ENCODE measurements around the gene ITIH3.
"Not testable (repeated sequence)": the region's sequence is repeated elsewhere in the genome, so short reads cannot be mapped to it uniquely, and the experiment has no call there.

Gene ITIH3, protein sequence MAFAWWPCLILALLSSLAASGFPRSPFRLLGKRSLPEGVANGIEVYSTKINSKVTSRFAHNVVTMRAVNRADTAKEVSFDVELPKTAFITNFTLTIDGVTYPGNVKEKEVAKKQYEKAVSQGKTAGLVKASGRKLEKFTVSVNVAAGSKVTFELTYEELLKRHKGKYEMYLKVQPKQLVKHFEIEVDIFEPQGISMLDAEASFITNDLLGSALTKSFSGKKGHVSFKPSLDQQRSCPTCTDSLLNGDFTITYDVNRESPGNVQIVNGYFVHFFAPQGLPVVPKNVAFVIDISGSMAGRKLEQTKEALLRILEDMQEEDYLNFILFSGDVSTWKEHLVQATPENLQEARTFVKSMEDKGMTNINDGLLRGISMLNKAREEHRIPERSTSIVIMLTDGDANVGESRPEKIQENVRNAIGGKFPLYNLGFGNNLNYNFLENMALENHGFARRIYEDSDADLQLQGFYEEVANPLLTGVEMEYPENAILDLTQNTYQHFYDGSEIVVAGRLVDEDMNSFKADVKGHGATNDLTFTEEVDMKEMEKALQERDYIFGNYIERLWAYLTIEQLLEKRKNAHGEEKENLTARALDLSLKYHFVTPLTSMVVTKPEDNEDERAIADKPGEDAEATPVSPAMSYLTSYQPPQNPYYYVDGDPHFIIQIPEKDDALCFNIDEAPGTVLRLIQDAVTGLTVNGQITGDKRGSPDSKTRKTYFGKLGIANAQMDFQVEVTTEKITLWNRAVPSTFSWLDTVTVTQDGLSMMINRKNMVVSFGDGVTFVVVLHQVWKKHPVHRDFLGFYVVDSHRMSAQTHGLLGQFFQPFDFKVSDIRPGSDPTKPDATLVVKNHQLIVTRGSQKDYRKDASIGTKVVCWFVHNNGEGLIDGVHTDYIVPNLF

DNA sequence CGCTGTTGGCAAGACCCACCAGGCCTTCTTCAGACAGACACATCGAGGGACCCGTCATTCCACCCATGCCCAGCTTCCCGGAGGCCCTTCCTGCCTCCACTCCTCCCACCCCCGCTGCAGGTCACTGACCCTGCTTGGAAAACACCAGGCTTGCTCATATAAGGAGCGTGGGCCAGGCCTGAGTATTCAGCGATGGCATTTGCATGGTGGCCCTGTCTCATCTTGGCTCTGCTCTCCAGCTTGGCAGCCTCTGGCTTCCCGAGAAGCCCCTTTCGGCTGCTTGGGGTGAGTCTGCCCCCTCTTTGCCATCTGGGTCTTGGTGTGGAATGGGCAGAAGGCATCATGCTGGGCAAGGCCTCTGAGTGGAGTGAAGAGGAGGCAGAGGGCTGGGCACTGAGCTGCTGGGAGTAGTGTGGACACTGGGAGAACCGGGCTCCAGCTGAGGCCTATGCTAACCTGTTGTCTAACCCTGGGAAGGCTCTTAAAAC is at the start of gene ITIH3:
Gene ITIH3 (plus strand): TSS at position 185 of the 488 bp plus-strand sequence. CDS start 8 bp downstream, at position 193.
- DNase-seq (ENCODE audit: low read depth), result no peak

DNA sequence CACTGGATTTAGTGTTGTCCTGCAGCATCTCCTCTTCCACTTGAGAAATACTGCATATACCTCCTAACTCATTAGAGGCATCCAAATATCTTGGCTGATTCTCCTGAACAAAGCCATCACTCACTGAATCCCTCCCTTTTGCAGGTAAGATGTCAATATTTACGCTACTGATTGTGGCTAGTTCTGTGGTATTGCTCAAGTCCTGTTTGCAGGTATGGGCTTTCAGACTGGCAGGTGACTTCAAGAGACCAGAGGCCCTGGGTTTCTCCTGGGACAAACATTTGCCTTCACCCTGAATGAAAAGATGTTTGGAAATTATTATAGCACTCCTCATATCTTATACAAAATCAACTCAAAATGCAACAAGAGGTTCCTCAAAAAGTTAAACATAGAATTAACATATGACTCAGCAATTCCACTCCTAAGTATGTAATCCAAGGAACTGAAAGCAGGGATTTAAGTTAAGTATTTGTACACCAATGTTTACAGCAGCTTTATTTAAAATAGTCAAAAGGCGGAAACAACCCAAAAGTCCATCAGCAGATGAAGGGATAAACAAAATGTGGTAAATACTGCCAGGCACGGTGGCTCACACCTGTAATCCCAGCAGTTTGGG is 42.4 kb upstream of the ITIH3 start:
- DNase-seq (ENCODE audit: low read depth), result no peak

DNA sequence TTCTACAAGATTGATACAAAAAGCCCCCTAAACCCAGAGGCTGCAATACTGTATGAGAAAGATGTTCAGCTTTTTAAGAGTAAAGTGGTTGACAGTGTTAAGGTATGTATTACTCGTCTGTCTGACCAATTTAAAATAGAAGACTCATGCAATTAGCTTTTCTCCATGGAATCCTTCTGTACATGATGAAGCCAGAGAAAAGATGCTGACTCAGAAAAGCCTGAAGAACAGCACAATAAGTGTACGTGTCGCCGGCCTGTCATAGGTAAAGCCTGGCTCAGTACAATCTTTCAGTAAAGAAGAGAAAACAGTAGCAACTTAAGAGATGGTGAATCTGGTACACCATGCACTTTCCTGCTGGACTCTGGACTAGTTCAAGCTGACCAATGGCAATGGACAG is 40.2 kb upstream of the ITIH3 start:
- no peak for DNase-seq (ENCODE audit: low read depth)

DNA sequence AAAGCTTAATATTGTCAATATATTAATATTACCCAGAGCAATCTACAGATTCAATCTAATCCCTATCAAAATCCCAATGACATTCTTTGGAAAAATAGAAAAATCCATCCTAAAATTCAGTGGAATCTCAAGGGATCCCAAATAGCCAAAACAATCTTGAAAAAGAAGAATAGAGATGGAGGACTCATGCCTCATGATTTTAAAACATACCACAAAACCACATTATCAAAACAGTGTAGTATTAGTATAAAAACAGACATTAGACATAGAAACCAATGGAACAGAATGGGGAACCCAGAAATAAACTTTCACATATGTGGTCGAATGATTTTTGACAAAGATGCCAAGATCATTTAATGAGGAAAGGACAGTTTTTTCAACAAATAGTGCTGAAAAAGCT is 38.5 kb upstream of the ITIH3 start:
- DNase-seq (ENCODE audit: low read depth), result no peak

DNA sequence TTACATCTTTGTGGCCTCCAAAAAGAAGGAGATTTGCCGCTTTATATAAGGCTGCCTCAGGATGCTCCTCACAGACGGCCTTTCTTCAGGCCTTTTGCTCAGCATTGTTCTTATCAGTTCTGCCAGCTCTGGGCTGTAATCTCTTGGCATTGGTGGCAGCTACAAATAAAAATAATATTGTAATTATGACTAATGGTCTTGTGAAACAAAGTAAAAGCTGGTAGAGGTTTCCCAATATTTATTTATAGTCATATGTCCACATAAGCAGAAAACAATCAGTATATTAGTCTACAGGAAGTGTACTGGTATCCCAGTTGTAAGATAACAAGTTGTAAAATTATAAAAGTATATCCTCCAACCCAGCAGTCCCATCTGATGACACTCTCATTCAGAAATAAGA is 31.1 kb upstream of the ITIH3 start:
- DNase-seq (ENCODE audit: low read depth), result no peak

DNA sequence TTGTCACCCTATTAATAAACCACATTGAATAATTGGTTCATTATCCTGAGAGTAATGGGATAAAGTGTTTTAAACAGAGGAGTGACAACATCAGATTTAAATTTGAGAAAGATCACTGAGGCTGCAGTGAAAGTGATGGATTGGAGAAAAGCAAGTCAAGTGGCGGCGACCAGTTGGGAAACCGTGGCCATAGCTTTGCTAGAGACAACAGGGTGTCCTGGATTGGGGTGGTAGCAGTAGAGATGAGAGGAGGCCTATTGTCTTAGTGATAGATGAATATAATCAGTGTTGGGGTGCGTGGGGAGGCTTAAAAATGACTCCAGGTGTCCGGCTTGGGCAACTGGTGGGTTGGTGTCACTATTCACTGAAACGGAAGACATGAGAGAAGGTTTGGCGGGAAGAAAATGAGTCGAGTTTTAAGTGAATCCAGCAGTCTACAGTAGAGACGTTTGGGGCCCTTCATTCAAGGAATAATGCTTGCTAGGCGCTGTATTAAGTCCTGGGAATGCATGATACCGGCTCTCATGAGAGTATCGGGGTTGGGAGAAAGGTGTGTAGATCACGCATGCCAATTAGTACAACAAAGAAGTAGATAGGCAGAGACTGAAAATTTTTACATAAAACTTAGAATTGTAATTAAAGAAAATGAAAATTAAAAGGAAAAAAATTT is 24.7 kb upstream of the ITIH3 start:
- no peak for DNase-seq (ENCODE audit: low read depth)

DNA sequence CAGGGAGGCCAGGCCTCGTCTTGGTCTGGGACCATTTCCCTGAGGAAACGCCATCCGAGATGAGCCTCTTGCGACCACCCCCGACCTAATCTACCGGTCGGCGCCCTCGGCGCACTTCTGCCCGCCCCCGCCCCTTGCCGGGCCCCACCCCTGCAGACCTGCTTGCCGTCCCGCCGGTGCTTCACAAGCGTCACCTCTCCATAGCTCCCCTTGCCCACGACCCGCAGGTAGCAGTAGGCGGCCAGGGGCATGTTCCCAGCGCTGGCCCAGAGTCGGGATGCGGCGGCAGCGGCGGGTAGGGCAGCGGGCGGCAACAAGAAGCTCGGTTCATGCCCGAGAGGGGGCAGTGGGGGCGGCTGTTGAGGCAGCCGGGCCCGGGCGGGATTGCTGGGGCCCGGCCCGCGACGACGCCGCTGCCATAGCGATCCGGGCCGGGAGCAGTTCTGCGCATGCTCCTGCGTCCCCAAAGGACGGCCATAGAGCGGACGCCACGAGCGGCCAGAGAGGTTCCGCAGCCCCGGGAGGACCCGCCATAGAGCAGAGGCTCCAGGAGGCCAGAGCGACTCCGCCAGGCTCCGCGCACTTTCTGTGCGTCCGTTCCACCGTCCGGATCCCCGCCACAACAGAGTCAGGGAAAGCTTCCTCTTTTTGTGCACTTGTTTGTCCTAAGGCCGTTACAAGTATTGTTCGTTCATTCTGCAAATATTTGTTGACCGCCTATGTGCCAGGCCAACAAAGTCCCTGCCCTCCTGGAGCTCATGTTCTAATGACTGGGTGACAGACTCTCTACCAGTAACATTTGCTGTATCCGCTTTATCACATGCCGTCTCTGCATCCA is 23.9 kb upstream of the ITIH3 start, which contains the start of gene NEK4:
Gene NEK4 (minus strand): TSS at position 445 of the 838 bp plus-strand sequence. CDS start 194 bp downstream, at position 251.
- DNase-seq (ENCODE audit: low read depth), result peak; percentile 60

DNA sequence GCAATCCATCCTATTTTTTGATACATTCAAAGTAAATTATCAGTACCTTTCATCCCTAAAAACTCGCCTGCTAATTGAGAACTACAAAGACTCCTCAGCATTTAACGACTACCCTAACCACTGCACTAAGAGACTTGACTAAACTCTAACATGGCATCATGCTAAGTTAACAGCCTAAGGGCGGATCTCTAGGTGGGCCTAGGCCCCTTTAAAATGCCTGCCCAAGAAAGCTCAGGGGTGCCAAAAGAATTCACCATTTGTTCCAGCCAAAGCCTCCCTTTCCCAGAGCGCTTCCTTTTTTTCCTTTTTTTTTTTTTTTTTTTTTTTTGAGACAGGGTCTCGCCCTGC is 23.3 kb upstream of the ITIH3 start:
- DNase-seq (ENCODE audit: low read depth), result no peak

DNA sequence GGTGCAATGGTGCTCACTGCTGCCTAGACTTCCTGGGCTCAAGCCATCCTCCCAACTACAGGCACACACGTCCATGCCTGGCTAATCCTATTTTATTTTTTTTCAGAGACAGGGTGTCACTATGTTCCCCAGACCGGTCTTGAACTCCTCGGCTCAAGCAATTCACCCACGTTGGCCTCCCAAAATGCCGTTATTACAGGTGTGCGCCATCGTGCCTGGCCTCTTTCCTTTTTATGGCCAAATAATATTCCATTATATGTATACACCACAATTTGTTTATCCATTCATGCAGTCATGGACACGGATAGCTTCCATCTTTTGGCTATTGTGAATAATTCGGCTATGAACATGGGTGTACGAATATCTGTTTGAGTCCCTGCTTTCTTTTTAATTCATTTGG is 22.9 kb upstream of the ITIH3 start:
- DNase-seq (ENCODE audit: low read depth), result no peak

DNA sequence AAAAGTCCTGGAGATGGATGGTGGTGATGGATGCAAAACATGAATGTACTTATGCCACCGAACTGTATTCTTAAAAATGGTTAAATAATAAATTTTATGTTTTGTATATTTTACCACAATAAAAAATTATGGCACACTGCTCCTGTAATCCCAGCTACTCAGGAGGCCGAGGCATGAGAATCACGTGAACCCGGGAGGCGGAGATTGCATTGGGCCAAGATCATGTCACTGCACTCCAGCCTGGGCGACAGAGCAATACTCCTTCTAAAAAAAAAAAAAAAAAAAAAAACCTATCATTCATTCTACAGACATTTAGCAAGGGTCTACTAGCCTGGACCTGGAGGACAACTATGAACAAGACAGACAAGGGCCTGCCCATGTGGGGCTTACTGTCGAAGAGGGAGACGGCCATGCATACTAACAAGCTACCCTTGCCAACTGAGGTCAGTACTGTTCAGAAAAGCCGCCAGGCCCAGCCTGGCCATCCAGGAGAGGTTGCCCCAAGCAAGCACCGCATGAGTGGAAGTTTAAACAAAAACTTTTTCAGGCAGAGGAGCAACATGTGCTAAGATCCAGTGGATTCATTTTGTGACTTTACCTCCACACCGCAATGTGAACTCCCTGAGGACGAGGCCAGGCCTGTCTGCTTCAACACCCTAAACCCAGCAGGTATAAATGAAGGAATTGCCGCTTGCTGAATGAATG is 21.1 kb upstream of the ITIH3 start:
- no peak for DNase-seq (ENCODE audit: low read depth)

DNA sequence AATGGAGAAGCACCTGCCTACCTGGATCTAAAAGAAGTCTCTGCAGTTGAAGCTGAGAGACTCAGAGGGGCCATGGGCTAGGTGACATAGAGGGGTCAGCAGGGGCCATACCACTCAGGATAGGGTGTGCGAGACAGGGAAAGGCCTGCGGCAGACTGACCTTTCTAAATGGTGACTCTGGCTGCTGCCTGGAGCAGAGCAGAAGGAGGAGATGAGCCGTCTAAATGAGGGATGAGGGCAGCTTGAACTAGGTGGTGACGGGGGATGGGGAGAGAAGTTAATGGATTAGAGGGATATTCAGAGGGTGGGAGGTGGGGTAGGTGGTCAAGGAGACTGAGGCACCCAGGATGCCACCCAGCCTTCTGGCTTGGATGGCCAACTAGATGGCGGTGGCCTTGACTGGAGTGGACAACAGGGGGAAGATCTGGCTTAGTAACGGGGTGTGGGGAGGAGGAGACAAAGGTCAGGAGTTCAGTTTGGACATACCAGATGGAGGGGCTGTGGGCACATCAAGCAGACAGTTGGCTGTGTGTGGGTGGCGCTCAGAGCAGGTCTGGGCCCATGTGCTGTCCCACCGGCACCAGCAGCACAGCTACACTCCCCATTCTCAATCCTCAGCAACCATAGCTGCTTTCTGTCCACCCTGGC is 20.4 kb upstream of the ITIH3 start:
- no peak for DNase-seq (ENCODE audit: low read depth)

DNA sequence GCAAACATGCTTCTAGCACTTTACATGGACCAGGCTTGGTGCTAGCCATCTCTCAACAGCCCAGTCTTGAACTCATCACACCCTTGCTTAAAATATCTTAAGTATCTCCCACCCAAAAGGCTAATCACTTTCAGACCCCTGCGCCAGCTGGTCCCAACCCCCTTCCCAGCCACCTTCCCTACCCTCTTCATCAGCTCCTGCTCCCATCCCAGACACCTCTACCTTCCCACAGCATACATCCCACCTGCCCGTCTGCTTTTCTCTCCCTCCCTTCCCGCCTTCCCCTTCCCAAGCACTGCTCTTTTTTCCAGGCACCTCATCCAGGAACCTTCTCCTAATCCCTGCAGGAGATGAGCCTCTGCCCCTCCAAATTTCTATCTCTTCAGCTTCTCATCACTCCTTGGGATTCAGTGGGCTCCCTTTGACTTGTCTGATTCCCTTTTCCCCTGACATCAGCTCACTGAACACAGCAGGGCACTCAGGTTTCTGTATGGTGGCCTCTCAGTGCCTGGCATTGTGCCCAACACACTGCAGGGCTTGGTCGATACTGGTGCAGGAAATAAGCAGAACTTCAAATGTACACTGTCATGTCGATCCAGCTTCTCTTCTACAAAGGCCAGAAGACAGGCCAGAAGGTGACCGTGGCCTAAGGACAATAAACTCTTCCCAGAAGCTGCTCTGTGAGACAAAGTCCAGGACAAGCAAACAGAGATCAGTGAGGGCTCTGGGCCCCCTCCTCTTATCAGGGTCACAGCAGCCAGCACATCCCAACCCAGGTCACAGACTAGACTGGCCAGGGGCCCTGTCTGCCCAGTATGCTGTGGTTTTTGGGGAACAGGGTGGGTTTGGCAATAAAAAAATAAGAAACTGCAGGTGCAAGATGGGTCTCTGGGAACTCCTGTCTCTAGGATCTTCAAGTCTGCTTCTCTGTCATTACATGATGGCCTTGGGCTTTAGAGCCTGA is 19.4 kb upstream of the ITIH3 start:
- DNase-seq (ENCODE audit: low read depth), result no peak

DNA sequence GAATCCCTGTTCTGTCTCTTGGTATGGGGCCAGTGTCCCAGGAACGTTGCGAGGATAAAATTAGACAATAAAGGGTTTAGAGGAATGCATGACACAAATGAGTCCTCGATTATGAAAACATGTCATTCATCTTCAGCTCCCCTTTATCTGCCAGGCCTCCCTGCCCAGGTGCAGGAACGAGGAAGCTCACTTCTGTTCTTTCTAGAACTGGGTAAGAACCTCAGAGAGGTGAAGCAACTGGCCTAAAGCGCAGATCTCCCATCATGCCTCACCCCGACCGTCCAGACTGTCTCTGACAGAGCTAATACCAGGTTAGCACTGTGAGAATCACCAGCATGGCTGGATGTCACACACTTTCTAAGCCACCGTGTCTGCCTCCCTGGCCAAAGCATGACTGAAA is 18.7 kb upstream of the ITIH3 start:
- no peak for DNase-seq (ENCODE audit: low read depth)

DNA sequence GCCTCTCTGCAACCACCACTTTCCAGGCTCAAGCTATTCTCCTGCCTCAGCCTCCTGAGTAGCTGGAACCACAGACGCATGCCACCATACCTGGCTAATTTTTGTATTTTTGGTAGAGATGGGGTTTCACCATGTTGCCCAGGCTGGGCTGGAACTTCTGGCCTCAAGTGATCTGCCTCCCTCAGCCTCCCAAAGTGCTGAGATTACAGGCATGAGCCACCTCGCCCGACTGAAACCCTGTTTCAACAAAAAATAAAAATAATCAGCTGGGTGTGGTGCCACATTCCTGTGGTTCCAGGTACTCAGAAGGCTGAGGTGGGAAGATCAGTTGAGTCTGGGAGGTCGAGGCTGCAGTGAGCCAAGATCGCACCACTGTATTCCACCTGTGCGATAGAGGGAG is 18.1 kb upstream of the ITIH3 start:
- DNase-seq (ENCODE audit: low read depth), result not testable (repeated sequence)

DNA sequence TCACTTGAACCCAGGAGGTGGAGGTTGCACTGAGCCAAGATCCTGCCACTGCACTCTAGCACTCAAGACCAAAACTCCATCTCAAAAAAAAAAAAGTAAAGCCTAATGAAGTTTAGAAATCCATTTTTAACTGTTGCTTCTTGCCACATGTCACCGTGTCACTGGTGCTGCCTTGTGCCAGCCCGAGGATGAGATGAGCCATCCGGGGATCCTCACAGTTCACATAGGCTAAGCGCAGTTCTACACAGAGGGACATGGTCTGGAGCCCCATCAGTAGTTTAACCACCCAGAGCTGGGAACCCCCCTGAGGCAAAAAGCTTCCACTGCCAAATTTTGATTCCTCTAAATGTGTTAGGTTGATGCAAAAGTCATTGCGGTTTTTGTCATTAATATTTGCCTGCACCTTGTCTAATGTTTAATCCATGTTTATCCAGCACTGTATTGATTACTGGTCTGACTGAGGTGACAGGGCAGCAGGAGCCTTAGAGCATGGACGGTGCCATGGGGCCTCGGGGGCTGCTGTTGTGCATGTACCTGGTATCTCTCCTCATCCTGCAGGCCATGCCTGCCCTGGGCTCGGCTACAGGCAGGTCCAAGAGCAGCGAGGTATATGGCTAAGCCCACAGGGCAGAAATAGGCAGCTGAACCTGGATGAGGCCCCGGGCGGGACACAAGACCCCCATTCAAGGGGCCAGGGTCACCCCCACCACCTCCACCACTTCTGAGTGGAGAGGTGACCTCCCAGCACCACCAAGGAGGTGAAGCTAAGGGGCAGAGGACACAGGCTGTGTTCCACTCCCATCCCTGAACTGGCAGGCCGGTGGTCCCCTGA is 17.3 kb upstream of the ITIH3 start, which contains the start of gene ITIH1:
Gene ITIH1 (plus strand): TSS at position 473 of the 832 bp plus-strand sequence. CDS start 17 bp downstream, at position 490.
- no peak for DNase-seq (ENCODE audit: low read depth)

DNA sequence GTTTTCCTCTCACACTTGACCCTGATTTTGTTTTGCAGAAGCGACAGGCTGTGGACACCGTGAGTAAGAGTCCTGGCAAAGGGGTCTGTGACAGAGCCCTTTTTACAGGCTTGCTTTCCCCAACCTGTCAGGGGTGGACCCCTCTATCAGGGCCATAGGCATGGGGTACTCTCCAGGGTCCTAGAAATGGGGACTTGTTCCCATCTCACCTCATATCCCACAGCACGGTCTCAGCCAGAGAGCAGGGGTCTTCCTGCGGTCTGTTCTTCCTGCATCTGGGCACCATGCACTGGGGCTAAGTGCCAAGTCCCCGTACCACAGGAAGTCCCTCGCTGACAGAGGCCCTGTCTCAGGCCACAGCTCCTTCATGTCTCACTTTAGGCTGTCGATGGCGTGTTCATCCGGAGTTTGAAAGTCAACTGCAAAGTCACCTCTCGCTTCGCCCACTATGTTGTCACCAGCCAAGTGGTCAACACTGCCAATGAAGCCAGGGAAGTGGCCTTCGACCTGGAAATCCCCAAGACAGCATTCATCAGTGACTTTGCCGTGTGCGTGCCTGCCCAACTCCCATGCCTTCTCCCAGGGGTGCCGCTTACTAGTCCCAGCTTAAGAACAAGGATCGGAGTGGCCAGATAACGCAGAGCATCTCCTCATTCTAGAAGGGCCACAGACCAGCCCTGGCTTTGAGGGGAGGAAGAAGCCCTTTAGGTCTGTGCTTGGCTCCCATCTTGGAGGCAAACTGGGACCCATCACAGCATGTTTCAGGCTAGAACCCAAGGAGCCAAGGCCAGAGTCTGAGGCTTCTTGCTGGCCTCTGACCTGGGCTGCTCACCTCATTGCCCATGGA is 16.4 kb upstream of the ITIH3 start:
- DNase-seq (ENCODE audit: low read depth), result no peak
